ENCODE results near the gene DLGAP5. TPM values are rescaled to one million over a fixed set of nuclear protein-coding genes. Genes with fewer than 3 reads are reported as not detected.

Gene DLGAP5
- total and polyA plus RNA-seq, 4 donors = 8.7 to 14.4 (median 11.5) TPM

GRCh38 chr14:55152052-55152753, 39.2 kb downstream of the DLGAP5 start:
- H3K4me1 ChIP-seq (ENCODE audit: control insufficient read depth, insufficient read depth, low read length) = no peaks in the 10 kb centered on the region
- H3K27me3 ChIP-seq (ENCODE audit: control insufficient read depth, insufficient read depth, low read length) = no peaks in the 10 kb centered on the region
- no peaks in the 10 kb centered on the region for H3K36me3 ChIP-seq (ENCODE audit: control insufficient read depth, insufficient read depth, low read length)
- WGBS (ENCODE audit: insufficient coverage) = no CpG with 5 or more reads among the region's 1 CpG
- no peak overlapping the region for H3K4me3 ChIP-seq (ENCODE audit: low read depth, low read length)
- H3K9me3 ChIP-seq (ENCODE audit: control insufficient read depth, insufficient read depth, low read length) = no peaks in the 10 kb centered on the region
- DNase-seq (ENCODE audit: low read depth in 4 of 6, low spot score in 6 of 6) = no peak
- no peak overlapping the region for H3K27ac ChIP-seq (ENCODE audit: low read depth, low read length)

- H3K4me3 ChIP-seq (ENCODE audit: low read depth, low read length) = no peak overlapping the region
- H3K36me3 ChIP-seq (ENCODE audit: control insufficient read depth, insufficient read depth, low read length) = no peaks in the 10 kb centered on the region
- no peaks in the 10 kb centered on the region for H3K4me1 ChIP-seq (ENCODE audit: control insufficient read depth, insufficient read depth, low read length)
- DNase-seq (ENCODE audit: low read depth in 4 of 6, low spot score in 6 of 6) = no peak
- H3K9me3 ChIP-seq (ENCODE audit: control insufficient read depth, insufficient read depth, low read length) = no peaks in the 10 kb centered on the region
- H3K27me3 ChIP-seq (ENCODE audit: control insufficient read depth, insufficient read depth, low read length) = no peaks in the 10 kb centered on the region
- H3K27ac ChIP-seq (ENCODE audit: low read depth, low read length) = no peak overlapping the region
- no CpG with 5 or more reads among the region's 1 CpG for WGBS (ENCODE audit: insufficient coverage)
Observed at GRCh38 chr14:55151601-55152000, 39.8 kb downstream of the DLGAP5 start.

- Histone ChIP-seq H3K36me3 (ENCODE audit: control insufficient read depth, insufficient read depth, low read length) (no peaks in the 10 kb centered on the region), H3K27me3 (ENCODE audit: control insufficient read depth, insufficient read depth, low read length) (no peaks in the 10 kb centered on the region), H3K4me3 (ENCODE audit: low read depth, low read length) (no peak overlapping the region), H3K4me1 (ENCODE audit: control insufficient read depth, insufficient read depth, low read length) (no peaks in the 10 kb centered on the region), H3K27ac (ENCODE audit: low read depth, low read length) (no peak overlapping the region), H3K9me3 (ENCODE audit: control insufficient read depth, insufficient read depth, low read length) (no peaks in the 10 kb centered on the region)
- no peak for DNase-seq (ENCODE audit: low read depth in 4 of 6, low spot score in 6 of 6)
- no CpG with 5 or more reads among the region's 2 CpGs for WGBS (ENCODE audit: insufficient coverage)
Observed at GRCh38 chr14:55146425-55146824, 45.0 kb downstream of the DLGAP5 start.

- WGBS (ENCODE audit: insufficient coverage) = no CpG with 5 or more reads among the region's 2 CpGs
- Histone ChIP-seq H3K4me1 (ENCODE audit: control insufficient read depth, insufficient read depth, low read length) (peaks cover 5% of the 10 kb centered on the region), H3K4me3 (ENCODE audit: low read depth, low read length) (no peak overlapping the region), H3K36me3 (ENCODE audit: control insufficient read depth, insufficient read depth, low read length) (peaks cover 4% of the 10 kb centered on the region), H3K27me3 (ENCODE audit: control insufficient read depth, insufficient read depth, low read length) (no peaks in the 10 kb centered on the region), H3K27ac (ENCODE audit: low read depth, low read length) (no peak overlapping the region), H3K9me3 (ENCODE audit: control insufficient read depth, insufficient read depth, low read length) (no peaks in the 10 kb centered on the region)
- no peak for DNase-seq (ENCODE audit: low read depth in 4 of 6, low spot score in 6 of 6)
Observed at GRCh38 chr14:55142466-55142865, 48.9 kb downstream of the DLGAP5 start.

- Histone ChIP-seq H3K27ac (ENCODE audit: low read depth, low read length) (no peak overlapping the region), H3K36me3 (ENCODE audit: control insufficient read depth, insufficient read depth, low read length) (peaks cover 4% of the 10 kb centered on the region), H3K9me3 (ENCODE audit: control insufficient read depth, insufficient read depth, low read length) (no peaks in the 10 kb centered on the region), H3K4me3 (ENCODE audit: low read depth, low read length) (no peak overlapping the region), H3K4me1 (ENCODE audit: control insufficient read depth, insufficient read depth, low read length) (peaks cover 5% of the 10 kb centered on the region), H3K27me3 (ENCODE audit: control insufficient read depth, insufficient read depth, low read length) (no peaks in the 10 kb centered on the region)
- no peak for DNase-seq (ENCODE audit: low read depth in 4 of 6, low spot score in 6 of 6)
- WGBS (ENCODE audit: insufficient coverage) = 96% methylated on average over 3 of the region's 3 CpGs
Observed at GRCh38 chr14:55141825-55142224, 49.6 kb downstream of the DLGAP5 start.

GRCh38 chr14:55139696-55140509, 51.5 kb downstream of the DLGAP5 start:
- H3K36me3 ChIP-seq (ENCODE audit: control insufficient read depth, insufficient read depth, low read length) = peaks cover 4% of the 10 kb centered on the region
- no CpG with 5 or more reads among the region's 4 CpGs for WGBS (ENCODE audit: insufficient coverage)
- no peak overlapping the region for H3K27ac ChIP-seq (ENCODE audit: low read depth, low read length)
- H3K9me3 ChIP-seq (ENCODE audit: control insufficient read depth, insufficient read depth, low read length) = no peaks in the 10 kb centered on the region
- H3K27me3 ChIP-seq (ENCODE audit: control insufficient read depth, insufficient read depth, low read length) = no peaks in the 10 kb centered on the region
- no peak for DNase-seq (ENCODE audit: low read depth in 4 of 6, low spot score in 6 of 6)
- peaks cover 5% of the 10 kb centered on the region for H3K4me1 ChIP-seq (ENCODE audit: control insufficient read depth, insufficient read depth, low read length)
- no peak overlapping the region for H3K4me3 ChIP-seq (ENCODE audit: low read depth, low read length)

- H3K27ac ChIP-seq (ENCODE audit: low read depth, low read length) = no peak overlapping the region
- DNase-seq (ENCODE audit: low read depth in 4 of 6, low spot score in 6 of 6) = no peak
- peaks cover 4% of the 10 kb centered on the region for H3K36me3 ChIP-seq (ENCODE audit: control insufficient read depth, insufficient read depth, low read length)
- no peaks in the 10 kb centered on the region for H3K9me3 ChIP-seq (ENCODE audit: control insufficient read depth, insufficient read depth, low read length)
- no peaks in the 10 kb centered on the region for H3K27me3 ChIP-seq (ENCODE audit: control insufficient read depth, insufficient read depth, low read length)
- H3K4me3 ChIP-seq (ENCODE audit: low read depth, low read length) = no peak overlapping the region
- peaks cover 5% of the 10 kb centered on the region for H3K4me1 ChIP-seq (ENCODE audit: control insufficient read depth, insufficient read depth, low read length)
Observed at GRCh38 chr14:55139141-55139540, 52.2 kb downstream of the DLGAP5 start.

GRCh38 chr14:55138091-55138490, 53.3 kb downstream of the DLGAP5 start:
- WGBS (ENCODE audit: insufficient coverage) = 80% methylated on average over 7 of the region's 7 CpGs
- no peak for DNase-seq (ENCODE audit: low read depth in 4 of 6, low spot score in 6 of 6)
- Histone ChIP-seq H3K36me3 (ENCODE audit: control insufficient read depth, insufficient read depth, low read length) (peaks cover 4% of the 10 kb centered on the region), H3K4me1 (ENCODE audit: control insufficient read depth, insufficient read depth, low read length) (peaks cover 5% of the 10 kb centered on the region), H3K9me3 (ENCODE audit: control insufficient read depth, insufficient read depth, low read length) (no peaks in the 10 kb centered on the region), H3K27ac (ENCODE audit: low read depth, low read length) (peak overlapping the region; percentile 82), H3K27me3 (ENCODE audit: control insufficient read depth, insufficient read depth, low read length) (no peaks in the 10 kb centered on the region), H3K4me3 (ENCODE audit: low read depth, low read length) (no peak overlapping the region)

GRCh38 chr14:55136885-55137786, 54.2 kb downstream of the DLGAP5 start:
- Histone ChIP-seq H3K27ac (ENCODE audit: low read depth, low read length) (peak overlapping the region; percentile 82), H3K4me1 (ENCODE audit: control insufficient read depth, insufficient read depth, low read length) (peaks cover 5% of the 10 kb centered on the region), H3K4me3 (ENCODE audit: low read depth, low read length) (peak overlapping the region; percentile 14), H3K36me3 (ENCODE audit: control insufficient read depth, insufficient read depth, low read length) (peaks cover 4% of the 10 kb centered on the region), H3K27me3 (ENCODE audit: control insufficient read depth, insufficient read depth, low read length) (no peaks in the 10 kb centered on the region), H3K9me3 (ENCODE audit: control insufficient read depth, insufficient read depth, low read length) (no peaks in the 10 kb centered on the region)
- WGBS (ENCODE audit: insufficient coverage) = 40% methylated on average over 4 of the region's 12 CpGs
- peak; percentile 57 to 94 (median 70) for DNase-seq (ENCODE audit: low read depth in 4 of 6, low spot score in 6 of 6)

Data from spinal cord (tissue), 10 donors.